Measurements from ENCODE around the gene PITPNC1. TPM values are rescaled to one million over a fixed set of nuclear protein-coding genes. Genes with fewer than 3 reads are reported as not detected.

The PITPNC1 gene
- total RNA-seq, 1 donor from 2014 or later, result 19.3 TPM

- Mint-ChIP-seq H3K27me3 (no peaks in the 10 kb centered on the region), H3K4me3 (no peak overlapping the region), H3K4me1 (peaks cover 1% of the 10 kb centered on the region), H3K27ac (no peak overlapping the region), H3K9me3 (peaks cover 8% of the 10 kb centered on the region), H3K36me3 (ENCODE audit: low read depth) (peaks cover 3% of the 10 kb centered on the region)
- no peak for ATAC-seq (ENCODE audit: low read depth)
- ChIA-PET POLR2A (no interaction called here), CTCF (no interaction called here)
- TF ChIP-seq CTCF (IDR thresholded peaks at IDR 0.05), result no peak
- no peak for DNase-seq
- intact Hi-C loops (cut with micrococcal nuclease), result no loop called here
Observed at GRCh38 chr17:67504182-67504581, 127.1 kb downstream of the PITPNC1 start.

DNA sequence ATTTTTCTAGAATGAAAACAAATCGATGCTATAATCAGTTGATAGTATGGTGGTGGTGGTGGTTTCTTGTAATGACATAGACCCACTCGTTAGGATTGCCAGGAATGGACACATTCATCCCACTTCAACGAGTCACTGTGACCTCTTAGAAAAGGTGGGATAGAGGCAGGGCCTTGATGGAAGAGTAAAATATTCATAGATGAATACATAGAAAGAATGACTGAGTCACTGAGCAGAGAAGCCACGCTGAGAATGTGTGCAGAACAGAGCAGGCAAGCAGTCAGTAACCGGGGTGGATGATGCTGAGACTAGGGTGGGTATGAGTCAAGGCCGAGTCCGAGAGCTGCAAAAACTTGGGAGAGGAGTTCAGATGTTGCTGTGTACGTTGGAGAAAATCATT, 129.9 kb downstream of the PITPNC1 start:
- no peak for TF ChIP-seq CTCF (IDR thresholded peaks at IDR 0.05)
- Mint-ChIP-seq H3K27ac (no peak overlapping the region), H3K4me3 (no peak overlapping the region), H3K27me3 (no peaks in the 10 kb centered on the region), H3K9me3 (peaks cover 8% of the 10 kb centered on the region), H3K4me1 (peaks cover 1% of the 10 kb centered on the region), H3K36me3 (ENCODE audit: low read depth) (peaks cover 3% of the 10 kb centered on the region)
- ChIA-PET POLR2A (no interaction called here), CTCF (no interaction called here)
- DNase-seq (no peak), ATAC-seq (ENCODE audit: low read depth) (no peak)
- intact Hi-C loops (cut with micrococcal nuclease), result no loop called here

DNA sequence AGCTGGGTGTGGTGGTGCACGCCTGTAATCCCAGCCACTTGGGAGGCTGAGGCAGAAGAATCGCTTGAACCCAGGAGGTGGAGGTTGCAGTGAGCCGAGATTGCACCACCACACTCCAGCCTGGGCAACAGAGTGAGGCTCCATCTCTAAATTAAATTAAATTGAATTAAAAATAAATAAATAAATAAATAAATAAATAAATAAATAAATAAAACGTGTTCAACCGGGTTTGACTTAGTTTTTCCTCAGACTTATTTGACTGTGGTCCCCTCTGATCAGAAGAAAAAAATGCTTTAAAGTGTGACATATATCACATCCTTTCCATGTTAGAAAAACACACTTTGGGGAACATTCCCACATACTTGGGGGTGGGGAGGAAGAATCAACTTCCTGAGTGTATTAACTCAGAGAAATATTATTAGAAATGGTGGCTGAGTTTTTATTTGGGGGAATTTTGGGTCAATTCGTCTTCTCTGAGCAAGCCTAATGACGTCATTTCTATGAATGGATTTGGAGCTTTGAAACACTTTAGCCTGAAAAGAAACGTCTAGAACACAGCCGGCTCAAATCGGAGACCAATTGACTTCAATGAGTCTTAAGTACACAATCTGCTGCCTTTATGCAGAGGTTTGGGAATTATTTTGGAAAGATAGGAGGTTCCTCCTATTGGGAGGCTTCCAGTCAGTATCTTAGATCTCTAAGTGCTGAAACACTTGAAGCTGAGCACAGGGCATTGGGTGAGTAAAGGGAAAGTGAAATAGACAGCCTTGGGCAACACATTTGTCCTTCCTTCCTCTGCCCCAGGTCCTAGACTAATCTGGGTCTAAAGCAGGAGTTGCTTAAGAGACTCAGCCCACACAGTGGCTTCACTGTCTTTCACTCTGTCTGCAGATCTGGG, 132.6 kb downstream of the PITPNC1 start:
- peaks cover 7% of the 10 kb centered on the region for H3K4me1 Mint-ChIP-seq
- H3K9me3 Mint-ChIP-seq, result peaks cover 8% of the 10 kb centered on the region
- intact Hi-C loops (cut with micrococcal nuclease), result no loop called here
- no peak for DNase-seq
- ChIA-PET POLR2A (no interaction called here), CTCF (no interaction called here)
- TF ChIP-seq CTCF (IDR thresholded peaks at IDR 0.05), result no peak
- no peaks in the 10 kb centered on the region for H3K27me3 Mint-ChIP-seq
- no peak for ATAC-seq (ENCODE audit: low read depth)
- peaks cover 3% of the 10 kb centered on the region for H3K36me3 Mint-ChIP-seq (ENCODE audit: low read depth)
- H3K4me3 Mint-ChIP-seq, result no peak overlapping the region
- H3K27ac Mint-ChIP-seq, result no peak overlapping the region

DNA sequence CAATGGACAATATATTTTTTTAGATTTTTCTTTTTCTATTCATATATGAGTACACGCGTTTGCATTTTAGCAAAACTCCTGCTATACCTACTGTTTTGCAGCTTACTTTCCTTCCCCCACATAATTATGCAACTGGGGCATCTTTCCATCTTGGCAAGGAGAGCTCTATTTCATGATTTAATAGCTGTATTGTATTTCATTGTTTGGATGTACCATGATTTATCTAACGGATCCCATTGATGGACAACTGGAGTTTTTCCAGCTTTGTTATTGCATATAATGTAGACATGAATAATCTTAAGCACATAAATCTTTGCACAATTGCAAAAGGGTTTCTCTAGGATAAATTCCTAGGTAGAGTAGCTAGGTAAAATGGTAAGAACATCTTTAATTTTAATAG, 133.9 kb downstream of the PITPNC1 start:
- DNase-seq, result no peak
- ATAC-seq (ENCODE audit: low read depth), result no peak
- peaks cover 17% of the 10 kb centered on the region for H3K4me1 Mint-ChIP-seq

More for the DNA sequence above, 133.9 kb downstream of the PITPNC1 start:
- ChIA-PET CTCF (interaction anchor here (0.9 kb wide), 1 partner anchor 136 kb away, joined by 3 read pairs; no protein-coding TSS in a partner anchor), POLR2A (no interaction called here)
- Mint-ChIP-seq H3K4me3 (no peak overlapping the region), H3K27me3 (no peaks in the 10 kb centered on the region), H3K27ac (no peak overlapping the region), H3K36me3 (ENCODE audit: low read depth) (peaks cover 3% of the 10 kb centered on the region), H3K9me3 (peaks cover 8% of the 10 kb centered on the region)
- TF ChIP-seq CTCF (IDR thresholded peaks at IDR 0.05), result no peak
- intact Hi-C loops (cut with micrococcal nuclease), result no loop called here
